LNCAP (cell line): ENCODE results near the gene C12orf60.

ENCODE experiments used
- TF ChIP-seq, protein P1 (sequence below): fragments of 450-650 bp; IDR thresholded peaks from 2 replicates; pipeline ENCODE4 v1.5.1; 2017; ENCODE audit warnings: mild to moderate bottlenecking

C12orf60 gene

DNA sequence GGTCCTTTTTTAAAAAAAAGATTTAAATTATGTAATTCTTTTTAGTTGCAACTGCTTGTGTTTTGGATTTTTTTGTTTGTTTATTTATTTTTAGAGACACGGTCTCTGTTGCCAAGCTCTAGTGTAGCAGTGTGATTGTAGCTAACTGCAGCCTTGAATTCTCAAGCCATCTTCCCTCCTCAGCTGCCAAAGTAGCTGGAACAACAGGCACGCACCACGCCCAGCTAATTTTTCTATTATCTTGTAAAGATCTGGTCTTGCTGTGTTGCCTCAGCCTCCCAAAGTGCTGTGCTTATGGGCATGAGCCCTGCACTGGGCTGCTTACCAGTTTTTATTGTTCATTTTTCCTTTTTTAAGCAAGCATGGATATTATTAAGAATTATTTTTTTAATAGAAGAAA lies 50.5 kb downstream of the C12orf60 start:
- TF ChIP-seq, protein P1, sequence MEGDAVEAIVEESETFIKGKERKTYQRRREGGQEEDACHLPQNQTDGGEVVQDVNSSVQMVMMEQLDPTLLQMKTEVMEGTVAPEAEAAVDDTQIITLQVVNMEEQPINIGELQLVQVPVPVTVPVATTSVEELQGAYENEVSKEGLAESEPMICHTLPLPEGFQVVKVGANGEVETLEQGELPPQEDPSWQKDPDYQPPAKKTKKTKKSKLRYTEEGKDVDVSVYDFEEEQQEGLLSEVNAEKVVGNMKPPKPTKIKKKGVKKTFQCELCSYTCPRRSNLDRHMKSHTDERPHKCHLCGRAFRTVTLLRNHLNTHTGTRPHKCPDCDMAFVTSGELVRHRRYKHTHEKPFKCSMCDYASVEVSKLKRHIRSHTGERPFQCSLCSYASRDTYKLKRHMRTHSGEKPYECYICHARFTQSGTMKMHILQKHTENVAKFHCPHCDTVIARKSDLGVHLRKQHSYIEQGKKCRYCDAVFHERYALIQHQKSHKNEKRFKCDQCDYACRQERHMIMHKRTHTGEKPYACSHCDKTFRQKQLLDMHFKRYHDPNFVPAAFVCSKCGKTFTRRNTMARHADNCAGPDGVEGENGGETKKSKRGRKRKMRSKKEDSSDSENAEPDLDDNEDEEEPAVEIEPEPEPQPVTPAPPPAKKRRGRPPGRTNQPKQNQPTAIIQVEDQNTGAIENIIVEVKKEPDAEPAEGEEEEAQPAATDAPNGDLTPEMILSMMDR: no peak

DNA sequence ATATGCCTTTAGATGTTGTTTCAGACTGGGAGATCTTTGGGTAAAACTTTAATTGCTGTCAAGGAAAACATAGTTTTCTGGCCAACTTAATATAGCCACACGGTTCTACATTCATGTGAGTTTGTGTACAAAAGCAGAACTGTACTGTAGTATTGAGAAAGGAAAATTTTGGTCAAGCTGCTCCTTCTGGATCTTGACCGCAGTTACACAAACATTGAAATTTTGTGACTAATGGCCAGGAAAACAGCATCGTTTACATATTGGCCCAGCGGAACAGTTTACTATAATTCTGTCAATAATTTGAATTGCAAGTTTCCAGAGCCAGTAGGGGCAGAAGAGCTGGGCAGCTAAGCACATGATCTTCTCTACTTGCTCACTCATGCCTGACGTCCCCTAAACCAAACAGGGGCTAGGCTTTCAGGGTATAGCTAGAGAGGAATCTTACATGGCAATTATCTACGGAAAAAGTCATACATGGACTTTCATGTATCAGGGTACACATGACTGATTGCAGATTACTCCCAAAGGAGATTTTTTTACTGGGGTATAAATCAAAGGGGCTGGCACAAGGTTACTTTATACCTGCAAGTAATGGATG lies 51.2 kb downstream of the C12orf60 start:
- TF ChIP-seq, protein P1: no peak

DNA sequence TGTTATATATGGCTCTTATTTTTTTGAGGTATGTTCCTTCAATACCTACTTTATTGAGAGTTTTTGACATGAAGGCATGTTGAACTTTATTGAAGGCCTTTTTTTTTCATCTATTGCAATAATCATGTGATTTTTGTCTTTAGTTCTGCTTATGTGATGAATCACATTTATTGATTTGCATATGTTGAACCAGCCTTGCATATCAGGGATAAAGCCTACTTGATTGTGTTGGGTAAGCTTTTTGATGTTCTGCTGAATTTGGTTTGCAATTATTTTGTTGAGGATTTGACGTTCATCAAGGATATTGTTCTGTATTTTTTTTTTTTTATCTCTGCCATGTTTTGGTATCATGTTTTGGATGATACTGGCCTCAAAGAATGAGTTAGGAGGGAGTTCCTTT lies 55.0 kb downstream of the C12orf60 start:
- TF ChIP-seq, protein P1: no peak

DNA sequence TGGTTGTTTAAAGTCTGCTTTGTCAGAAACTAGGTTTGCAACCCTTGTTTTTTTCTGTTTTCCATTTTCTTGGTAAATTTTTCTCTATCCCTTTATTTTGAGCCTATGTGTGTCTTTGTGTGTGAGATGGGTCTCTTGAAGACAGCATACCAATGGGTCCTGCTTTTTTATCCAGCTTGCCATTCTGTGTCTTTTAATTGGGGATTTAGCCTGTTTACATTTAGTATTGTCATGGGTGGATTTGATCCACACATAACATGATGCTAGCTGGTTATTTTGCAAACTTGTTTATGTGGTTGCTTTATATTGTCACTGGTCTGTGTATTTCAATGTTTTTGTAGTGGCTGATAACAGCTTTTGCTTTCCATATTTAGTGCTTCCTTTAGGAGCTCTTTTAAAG lies 57.0 kb downstream of the C12orf60 start:
- TF ChIP-seq, protein P1: no peak

DNA sequence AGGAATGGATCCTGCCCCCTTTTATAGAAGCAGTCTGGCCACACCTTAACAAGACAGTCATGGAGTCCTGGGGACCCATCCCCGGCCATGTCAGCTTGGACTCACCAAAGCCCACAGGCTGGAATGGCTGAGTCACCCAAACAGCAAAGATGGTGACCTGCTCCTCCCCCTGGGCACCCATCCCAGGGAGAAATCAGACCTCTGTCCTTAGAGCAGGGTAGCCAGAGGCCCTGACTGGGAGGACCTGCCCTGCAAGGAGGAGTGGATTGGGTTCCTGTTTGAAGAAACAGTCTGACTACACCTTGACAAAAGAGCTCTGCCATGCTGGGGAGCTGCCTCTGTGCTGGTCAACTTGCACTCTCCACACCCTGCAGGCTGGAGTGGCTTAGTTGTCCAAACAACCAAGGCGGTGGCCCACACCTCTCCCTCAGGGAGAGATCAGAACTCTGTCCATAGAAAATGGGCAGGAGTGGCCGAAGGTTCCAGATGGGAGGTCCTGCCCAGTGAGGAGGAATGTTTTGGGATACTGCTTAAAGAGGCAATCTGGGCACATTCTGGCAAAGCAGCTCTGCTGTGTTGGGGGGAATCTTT lies 65.5 kb downstream of the C12orf60 start:
- TF ChIP-seq, protein P1: no peak

DNA sequence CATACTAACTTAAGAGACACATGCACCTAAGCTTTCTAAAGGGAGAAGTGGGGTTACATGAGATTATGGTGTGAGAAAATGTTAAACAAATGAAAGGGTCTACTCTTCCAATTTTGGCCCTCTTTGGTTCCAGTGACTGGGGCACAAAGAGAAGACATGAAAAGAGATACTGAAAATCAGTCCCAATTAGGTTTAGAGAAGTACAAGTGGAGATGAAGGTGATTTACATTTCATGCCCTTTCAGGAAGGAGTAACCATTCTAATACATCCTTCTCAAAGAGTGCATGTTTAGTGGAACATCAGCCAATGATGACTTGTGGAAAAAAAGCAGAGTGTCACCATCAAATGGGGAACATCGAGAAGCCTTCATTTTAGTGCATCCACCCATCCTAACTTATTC lies 67.8 kb downstream of the C12orf60 start:
- TF ChIP-seq, protein P1: no peak

DNA sequence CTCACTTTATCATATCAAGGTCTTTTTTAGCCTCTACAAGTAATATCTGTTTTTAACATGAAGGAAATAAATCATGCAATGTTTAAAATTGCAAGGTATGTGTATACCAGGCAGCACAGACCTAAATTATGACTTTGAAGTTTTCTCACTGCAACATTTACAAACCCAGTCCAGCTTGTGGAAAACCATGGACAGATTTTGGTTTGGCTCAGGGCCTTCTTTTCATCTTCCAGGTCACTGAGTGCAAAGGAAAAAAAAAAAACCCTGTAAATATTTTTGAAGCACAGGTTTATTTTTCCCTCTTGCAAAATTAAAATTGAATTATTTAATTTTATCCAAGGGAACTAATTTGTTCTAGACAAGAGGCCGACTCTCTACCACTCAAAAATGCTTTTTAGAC lies 68.4 kb downstream of the C12orf60 start:
- TF ChIP-seq, protein P1: no peak
